ENCODE data around the gene P2RX6.

Gene P2RX6

GRCh38 chr22:20980523-20980922 lies 34.4 kb upstream of the P2RX6 start:
- DNase-seq, result no peak

GRCh38 chr22:20980938-20981722 lies 33.8 kb upstream of the P2RX6 start:
- DNase-seq, result no peak

DNA sequence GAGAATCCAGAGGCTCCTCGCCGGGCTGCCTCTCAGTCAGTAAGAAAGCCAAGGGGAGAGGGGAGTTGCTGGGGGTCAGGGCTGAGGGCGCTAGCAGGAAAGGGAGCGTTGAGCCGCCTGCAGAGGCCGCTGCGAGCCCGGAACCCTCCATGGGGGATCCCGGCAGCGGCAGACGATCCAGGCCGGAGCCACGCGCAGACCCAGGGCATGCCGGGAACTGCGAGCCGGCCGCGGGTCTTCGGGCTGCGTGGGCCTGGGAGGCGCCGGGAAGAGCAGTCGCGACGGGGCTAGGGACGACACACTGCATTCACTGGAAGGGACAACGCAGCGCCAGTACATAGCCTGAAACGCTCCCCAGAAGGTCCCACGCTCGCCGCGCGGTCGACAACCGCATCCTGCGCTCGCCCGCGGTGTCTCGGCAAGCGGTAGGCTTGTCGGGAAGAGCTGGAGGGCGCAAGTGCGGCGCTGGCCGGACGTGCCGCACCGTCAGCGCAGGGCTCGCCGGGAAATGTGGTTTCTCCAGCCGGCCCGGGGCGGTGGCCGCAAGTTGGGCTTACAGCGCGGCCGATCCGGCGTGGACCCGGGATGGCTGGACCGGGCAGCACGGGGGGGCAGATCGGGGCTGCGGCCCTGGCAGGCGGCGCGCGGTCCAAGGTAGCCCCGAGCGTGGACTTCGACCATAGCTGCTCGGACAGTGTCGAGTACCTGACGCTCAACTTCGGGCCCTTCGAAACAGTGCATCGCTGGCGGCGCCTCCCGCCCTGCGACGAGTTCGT lies 33.0 kb upstream of the P2RX6 start, which contains the start of gene LZTR1:
LZTR1 (plus strand) TSS at position 511 of the 776 bp plus-strand sequence; CDS start at position 586, 75 bp downstream.
- peak; percentile 96 for DNase-seq

DNA sequence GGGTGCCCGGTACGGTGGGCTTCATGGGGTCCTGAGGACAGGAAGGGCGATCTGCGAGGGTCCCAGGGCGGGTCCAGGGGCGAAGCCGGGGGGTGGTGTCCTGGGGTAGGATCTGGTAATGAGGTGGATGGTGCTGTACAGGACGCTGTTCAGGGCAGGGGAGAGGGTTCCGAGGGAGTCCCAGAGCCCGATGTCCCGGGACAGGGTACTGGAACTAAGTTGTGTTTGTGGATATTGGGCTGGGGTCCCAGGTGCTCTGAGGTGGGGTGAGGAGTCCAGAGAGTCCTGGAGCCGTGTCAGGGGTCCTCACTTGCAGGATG lies 32.4 kb upstream of the P2RX6 start:
- DNase-seq, result no peak

DNA sequence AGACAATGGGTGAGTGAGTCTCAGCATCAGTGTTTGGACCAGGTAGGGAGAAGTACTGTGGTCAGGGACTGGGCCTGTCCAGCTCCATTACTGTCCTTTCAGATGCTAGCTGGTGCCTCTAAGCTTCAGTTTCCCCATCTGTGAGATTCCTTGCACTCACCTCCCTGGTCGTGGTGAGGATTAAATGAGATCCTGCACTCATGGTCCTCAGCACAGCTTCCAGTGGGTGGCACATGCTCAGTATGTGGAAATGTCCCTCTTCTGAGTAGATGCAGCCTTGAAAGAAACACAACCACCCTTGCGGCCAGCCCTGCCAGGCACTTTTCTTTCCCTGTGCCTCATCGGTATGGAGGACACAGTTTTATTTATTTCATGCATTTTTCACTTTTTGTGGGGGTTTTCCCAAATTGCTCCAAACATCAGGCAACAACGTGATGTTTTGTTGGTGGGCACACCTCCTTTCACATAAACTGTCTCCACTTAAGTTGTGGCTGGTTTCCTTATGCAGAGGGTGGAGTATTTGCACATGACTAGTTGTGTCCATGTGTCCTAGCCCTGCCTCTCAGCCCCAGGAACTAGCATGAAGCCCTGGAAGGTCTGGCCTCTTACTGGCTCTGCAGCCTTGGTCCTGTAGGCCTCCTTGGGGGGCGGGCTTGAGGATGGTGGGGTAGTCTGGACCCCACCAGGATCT lies 31.7 kb upstream of the P2RX6 start:
- DNase-seq, result no peak

DNA sequence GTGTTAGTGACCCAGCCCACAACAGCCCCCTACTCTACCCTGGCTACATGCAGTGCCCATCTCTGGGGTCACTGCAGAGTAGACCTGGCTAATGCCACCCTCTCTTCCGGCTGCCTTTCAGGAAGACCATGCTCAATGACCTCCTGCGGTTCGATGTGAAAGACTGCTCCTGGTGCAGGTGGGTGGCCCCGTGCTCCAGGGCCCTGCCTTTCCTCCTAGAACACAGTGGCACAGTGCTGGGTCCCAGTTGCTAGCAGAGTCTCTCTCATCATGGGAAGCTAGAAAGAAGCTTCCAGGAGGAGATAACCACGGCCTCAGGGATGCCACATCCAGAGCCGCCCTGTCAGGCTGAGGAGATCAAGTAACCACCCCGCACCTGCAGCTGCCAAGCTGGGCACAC lies 29.2 kb upstream of the P2RX6 start:
- DNase-seq, result no peak

GRCh38 chr22:20986365-20986764 lies 28.6 kb upstream of the P2RX6 start:
- DNase-seq, result no peak

- no peak for DNase-seq
Measured at GRCh38 chr22:20987375-20987774, 27.6 kb upstream of the P2RX6 start.

DNA sequence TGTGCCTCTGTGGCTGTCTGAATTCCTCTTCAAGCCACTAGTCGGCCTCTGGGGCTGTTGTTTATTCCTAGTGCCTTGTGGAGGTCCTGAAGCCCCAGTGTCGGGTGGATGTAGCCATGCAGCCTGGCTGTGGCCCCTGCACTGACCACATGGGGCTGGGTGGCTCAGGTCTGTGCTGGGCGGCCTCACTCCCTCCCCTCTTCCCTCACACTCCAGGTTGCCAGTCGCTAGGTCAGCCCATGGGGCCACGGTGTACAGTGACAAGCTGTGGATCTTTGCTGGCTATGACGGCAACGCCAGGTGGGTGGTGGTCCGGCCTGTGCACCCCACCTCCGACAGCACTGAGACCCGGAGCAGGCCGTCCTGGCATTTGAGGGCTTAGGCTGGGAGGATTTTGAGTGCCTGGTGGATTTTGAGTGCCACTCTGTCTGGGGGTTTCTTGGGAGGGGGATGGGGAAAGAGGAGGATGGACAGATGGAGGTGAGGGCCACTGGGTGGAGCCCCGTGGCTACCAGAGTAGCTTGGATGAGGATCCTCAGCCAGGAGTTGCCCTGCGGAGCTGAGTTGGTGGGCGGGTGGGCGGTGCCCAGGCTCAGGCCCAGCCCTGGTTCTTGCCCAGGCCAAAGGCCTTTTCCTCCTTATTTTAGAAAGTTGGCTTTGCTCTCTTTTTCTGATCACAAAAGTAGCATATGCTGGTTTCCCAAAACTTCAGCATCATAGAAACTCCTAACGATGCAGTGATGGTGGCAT lies 26.2 kb upstream of the P2RX6 start:
- no peak for DNase-seq

GRCh38 chr22:20989323-20990138 lies 25.4 kb upstream of the P2RX6 start:
- DNase-seq, result no peak

DNA sequence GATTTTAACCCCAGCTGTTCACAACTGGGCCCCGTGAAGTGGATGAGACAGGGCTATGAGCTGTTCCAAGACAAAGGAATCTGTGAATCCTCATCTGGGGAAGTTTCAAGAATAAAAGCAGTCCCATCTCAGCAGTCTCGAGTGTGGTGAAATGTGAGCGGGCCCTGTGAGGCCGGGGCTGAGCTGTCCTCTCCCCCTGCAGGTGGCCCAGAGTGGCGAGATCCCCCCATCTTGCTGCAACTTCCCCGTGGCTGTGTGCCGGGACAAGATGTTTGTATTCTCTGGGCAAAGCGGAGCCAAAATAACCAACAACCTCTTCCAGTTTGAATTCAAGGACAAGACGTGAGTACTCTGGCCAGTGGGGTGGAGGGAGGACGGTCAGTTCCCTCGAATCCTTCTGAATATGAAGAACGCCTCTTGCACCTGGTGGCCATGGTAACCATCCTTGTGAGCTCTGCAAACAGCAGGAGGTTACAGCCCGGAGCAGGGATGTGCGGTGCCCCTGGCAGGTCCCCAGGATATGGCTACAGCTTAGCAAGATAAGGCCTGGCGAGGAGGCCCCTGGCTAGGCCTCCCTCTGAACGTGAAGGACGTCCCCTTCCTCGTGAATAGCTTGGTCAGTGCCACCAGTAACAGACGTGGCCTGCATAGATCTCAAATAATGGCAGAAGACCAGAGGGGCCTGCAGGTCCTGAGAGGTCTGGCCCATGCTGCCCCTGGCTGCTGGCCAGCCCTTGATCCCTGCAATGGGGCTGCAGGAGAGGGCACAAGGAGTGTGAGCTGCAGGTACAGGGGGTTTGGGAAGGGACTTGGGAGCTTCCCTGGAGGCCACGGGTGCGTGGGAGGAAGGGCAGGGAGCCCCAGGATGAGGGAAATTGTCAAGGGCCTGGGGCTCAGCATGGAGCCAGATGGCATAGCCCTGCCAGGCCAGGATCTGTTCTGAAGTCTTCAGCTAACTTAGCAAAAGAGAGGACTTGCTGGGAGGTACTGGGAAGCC lies 24.5 kb upstream of the P2RX6 start:
- DNase-seq, result no peak

- no peak for DNase-seq
Measured at GRCh38 chr22:20991252-20992055, 23.5 kb upstream of the P2RX6 start.

GRCh38 chr22:20992056-20992442 lies 22.9 kb upstream of the P2RX6 start:
- no peak for DNase-seq

GRCh38 chr22:20992456-20993303 lies 22.3 kb upstream of the P2RX6 start:
- no peak for DNase-seq

- DNase-seq, result no peak
Measured at GRCh38 chr22:20993304-20994127, 21.4 kb upstream of the P2RX6 start.

DNA sequence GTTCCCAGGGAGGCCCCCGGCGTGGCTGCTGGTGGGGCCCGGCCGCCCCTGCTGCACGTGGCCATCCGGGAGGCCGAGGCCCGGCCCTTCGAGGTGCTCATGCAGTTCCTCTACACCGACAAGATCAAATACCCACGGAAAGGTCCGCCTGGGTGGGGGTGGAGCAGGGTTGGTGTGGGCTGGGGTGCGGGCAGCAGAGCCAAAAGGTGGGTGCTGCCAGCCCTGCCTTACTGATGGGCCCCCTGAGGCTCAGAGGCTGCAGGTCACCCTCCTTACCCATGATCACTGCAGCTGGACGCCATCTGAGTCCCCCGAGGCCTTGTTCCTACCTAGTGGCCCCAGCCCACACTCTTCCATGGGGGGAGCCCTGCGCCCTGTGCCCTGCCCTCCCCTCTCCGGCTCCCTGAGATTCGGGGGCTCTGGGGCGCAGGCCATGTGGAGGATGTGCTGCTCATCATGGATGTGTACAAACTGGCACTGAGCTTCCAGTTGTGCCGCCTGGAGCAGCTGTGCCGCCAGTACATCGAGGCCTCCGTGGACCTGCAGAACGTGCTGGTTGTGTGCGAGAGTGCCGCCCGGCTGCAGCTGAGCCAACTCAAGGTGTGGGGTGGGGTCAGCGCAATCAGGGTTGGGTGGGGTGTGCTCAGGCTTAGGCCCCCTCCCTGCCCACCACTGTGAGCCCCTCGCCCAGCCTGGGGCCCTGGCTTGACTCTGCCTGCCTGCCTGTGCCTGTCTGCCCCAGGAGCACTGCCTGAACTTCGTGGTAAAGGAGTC lies 20.6 kb upstream of the P2RX6 start:
- DNase-seq, result no peak

GRCh38 chr22:20994902-20995241 lies 20.1 kb upstream of the P2RX6 start:
- DNase-seq, result no peak
